Measurements from ENCODE around the gene CLC.

The CLC gene

DNA sequence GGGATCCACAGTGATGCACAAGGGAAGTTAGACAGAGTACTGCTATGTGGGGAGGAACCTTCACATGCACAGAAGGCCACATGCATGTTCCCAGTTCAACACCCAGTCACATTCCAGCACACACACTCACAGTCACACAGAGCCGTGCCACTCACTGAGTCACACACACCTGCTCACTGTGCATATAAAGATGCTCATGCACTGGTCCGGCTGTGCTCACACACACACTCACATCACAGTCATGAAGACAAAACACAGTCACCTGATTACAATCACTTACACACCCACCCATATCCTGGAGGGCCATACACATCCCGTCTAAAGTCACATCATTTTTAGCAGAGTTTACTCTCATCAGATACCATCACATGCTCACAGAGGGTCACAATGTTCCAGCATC is 478 bp downstream of the CLC start:
- TF ChIP-seq, protein P1, sequence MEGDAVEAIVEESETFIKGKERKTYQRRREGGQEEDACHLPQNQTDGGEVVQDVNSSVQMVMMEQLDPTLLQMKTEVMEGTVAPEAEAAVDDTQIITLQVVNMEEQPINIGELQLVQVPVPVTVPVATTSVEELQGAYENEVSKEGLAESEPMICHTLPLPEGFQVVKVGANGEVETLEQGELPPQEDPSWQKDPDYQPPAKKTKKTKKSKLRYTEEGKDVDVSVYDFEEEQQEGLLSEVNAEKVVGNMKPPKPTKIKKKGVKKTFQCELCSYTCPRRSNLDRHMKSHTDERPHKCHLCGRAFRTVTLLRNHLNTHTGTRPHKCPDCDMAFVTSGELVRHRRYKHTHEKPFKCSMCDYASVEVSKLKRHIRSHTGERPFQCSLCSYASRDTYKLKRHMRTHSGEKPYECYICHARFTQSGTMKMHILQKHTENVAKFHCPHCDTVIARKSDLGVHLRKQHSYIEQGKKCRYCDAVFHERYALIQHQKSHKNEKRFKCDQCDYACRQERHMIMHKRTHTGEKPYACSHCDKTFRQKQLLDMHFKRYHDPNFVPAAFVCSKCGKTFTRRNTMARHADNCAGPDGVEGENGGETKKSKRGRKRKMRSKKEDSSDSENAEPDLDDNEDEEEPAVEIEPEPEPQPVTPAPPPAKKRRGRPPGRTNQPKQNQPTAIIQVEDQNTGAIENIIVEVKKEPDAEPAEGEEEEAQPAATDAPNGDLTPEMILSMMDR (IDR thresholded peaks at IDR 0.05; ENCODE audit: insufficient read depth, low read length, poor library complexity, severe bottlenecking): no peak
- DNase-seq (ENCODE audit: extremely low read depth, insufficient read length): no peak
- Histone ChIP-seq H3K27me3 (replicated peaks; ENCODE audit: control insufficient read depth, insufficient read depth, low read length) (no peaks in the 10 kb centered on the region), H3K4me3 (replicated peaks; ENCODE audit: low read depth, low read length) (no peak overlapping the region), H3K36me3 (ENCODE audit: control insufficient read depth, insufficient read depth, low read length) (no peaks in the 10 kb centered on the region)

DNA sequence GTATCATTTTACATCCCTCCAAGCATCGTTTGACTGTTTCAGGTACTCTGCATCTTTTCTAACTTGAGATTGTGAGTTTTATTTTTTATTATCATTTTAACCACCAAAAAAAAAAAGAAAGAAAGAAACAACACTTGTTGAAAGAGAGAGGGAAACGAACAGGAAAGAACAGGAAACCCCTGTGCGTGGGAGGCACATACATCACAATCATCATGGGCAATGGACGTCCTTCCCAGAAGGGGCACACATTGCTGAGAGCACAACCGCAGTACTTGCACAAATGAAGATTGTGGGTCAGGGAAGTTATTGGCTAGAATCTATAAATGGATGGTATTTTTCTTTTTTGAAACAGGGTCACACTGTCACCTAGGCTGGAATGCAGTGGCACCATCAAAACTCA is 1.7 kb downstream of the CLC start:
- no peak for DNase-seq (ENCODE audit: extremely low read depth, insufficient read length)
- H3K27me3 ChIP-seq (replicated peaks; ENCODE audit: control insufficient read depth, insufficient read depth, low read length): no peaks in the 10 kb centered on the region
- TF ChIP-seq, protein P1 (IDR thresholded peaks at IDR 0.05; ENCODE audit: insufficient read depth, low read length, poor library complexity, severe bottlenecking): no peak
- no peaks in the 10 kb centered on the region for H3K36me3 ChIP-seq (ENCODE audit: control insufficient read depth, insufficient read depth, low read length)
- no peak overlapping the region for H3K4me3 ChIP-seq (replicated peaks; ENCODE audit: low read depth, low read length)

DNA sequence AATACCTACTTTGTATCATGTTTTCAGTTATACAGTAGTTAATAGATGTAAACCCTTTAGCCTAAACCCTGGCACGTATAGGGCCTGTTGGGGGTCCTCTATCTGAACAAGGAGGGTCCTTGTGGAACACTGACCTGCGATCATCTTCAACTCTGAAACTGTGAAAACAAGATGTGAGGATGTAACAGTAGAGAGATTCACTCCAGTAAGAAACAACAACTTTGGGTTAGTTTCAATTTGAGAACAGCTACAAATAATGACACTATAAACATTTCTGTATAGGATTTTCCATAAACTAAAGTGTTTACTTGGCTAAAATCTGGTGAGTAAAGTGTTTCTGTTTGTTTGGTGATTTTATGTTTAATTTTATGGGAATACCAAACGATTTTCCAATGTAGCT is 2.1 kb downstream of the CLC start:
- no peak for DNase-seq (ENCODE audit: extremely low read depth, insufficient read length)
- TF ChIP-seq, protein P1 (IDR thresholded peaks at IDR 0.05; ENCODE audit: insufficient read depth, low read length, poor library complexity, severe bottlenecking): no peak
- Histone ChIP-seq H3K4me3 (replicated peaks; ENCODE audit: low read depth, low read length) (no peak overlapping the region), H3K36me3 (ENCODE audit: control insufficient read depth, insufficient read depth, low read length) (no peaks in the 10 kb centered on the region), H3K27me3 (replicated peaks; ENCODE audit: control insufficient read depth, insufficient read depth, low read length) (no peaks in the 10 kb centered on the region)

DNA sequence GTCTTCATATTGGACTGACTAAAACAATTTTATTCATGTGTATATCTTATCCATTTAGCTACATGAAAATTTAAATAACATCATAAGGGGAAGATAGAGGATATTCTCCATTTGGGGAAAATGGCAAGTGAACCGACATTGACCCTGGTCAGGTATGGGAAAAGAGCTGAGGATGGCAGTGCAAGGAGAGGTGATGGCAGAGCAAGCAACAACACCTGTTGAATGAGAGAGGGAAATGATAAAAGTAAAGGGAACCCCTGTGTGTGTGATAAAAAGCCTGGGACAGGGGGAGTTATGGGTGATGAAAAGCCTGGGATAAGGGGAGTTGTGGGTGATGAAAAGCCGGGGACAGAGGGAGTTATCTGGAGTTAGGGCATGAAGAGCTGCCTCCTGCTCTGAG is 4.0 kb downstream of the CLC start:
- DNase-seq (ENCODE audit: extremely low read depth, insufficient read length): no peak
- Histone ChIP-seq H3K4me3 (replicated peaks; ENCODE audit: low read depth, low read length) (no peak overlapping the region), H3K27me3 (replicated peaks; ENCODE audit: control insufficient read depth, insufficient read depth, low read length) (no peaks in the 10 kb centered on the region), H3K36me3 (ENCODE audit: control insufficient read depth, insufficient read depth, low read length) (no peaks in the 10 kb centered on the region)
- TF ChIP-seq, protein P1 (IDR thresholded peaks at IDR 0.05; ENCODE audit: insufficient read depth, low read length, poor library complexity, severe bottlenecking): no peak

DNA sequence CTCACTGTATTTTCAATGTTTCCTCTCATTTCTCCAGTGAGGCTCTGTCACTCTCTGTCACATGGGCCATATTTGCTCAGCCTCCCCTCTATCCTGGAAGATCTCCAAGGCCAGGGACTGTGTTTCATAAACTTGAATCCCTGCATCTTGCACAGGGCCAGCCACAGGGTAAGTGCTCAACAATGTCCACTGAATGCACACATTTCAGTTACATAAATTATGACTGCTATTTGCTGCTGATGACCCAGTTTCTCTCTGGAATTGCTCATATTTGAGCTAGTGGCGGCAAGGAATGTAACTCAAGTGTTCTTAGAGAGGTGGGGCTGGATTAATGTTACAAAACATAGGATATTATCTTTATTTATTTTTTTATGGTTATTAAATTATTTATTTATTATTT is 6.1 kb downstream of the CLC start:
- no peaks in the 10 kb centered on the region for H3K36me3 ChIP-seq (ENCODE audit: control insufficient read depth, insufficient read depth, low read length)
- TF ChIP-seq, protein P1 (IDR thresholded peaks at IDR 0.05; ENCODE audit: insufficient read depth, low read length, poor library complexity, severe bottlenecking): no peak
- no peaks in the 10 kb centered on the region for H3K27me3 ChIP-seq (replicated peaks; ENCODE audit: control insufficient read depth, insufficient read depth, low read length)
- no peak for DNase-seq (ENCODE audit: extremely low read depth, insufficient read length)
- H3K4me3 ChIP-seq (replicated peaks; ENCODE audit: low read depth, low read length): no peak overlapping the region

DNA sequence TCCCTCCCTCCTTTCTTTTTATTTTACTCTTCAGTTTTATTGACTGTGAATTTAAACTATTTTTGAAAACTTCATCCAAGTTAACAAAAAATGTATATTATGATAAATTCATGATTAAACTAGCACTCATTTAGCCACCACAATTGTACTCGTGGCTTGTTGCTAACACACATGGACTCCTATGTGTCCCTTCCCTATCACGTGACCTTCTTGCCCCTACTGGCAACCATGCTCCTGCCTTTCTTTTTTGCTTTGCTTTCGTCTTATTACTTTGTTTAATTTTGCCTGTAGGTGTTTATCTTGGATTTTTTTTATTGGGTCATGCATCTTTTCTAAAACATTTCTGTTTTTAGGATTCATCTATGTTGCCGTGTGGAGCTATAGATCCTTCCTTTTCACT is 8.2 kb downstream of the CLC start:
- Histone ChIP-seq H3K4me3 (replicated peaks; ENCODE audit: low read depth, low read length) (no peak overlapping the region), H3K36me3 (ENCODE audit: control insufficient read depth, insufficient read depth, low read length) (no peaks in the 10 kb centered on the region), H3K27me3 (replicated peaks; ENCODE audit: control insufficient read depth, insufficient read depth, low read length) (no peaks in the 10 kb centered on the region)
- DNase-seq (ENCODE audit: extremely low read depth, insufficient read length): no peak
- TF ChIP-seq, protein P1 (IDR thresholded peaks at IDR 0.05; ENCODE audit: insufficient read depth, low read length, poor library complexity, severe bottlenecking): no peak
